ENCODE results near the gene STK10. TPM values are rescaled to one million over a fixed set of nuclear protein-coding genes. Genes with fewer than 3 reads are reported as not detected.

Gene STK10
- total and polyA plus RNA-seq, 2 of the 8 experiments (the other 6 are each of a cell fraction or from before 2014, with no cell fraction given), result 10.5 to 21.4 TPM

DNA sequence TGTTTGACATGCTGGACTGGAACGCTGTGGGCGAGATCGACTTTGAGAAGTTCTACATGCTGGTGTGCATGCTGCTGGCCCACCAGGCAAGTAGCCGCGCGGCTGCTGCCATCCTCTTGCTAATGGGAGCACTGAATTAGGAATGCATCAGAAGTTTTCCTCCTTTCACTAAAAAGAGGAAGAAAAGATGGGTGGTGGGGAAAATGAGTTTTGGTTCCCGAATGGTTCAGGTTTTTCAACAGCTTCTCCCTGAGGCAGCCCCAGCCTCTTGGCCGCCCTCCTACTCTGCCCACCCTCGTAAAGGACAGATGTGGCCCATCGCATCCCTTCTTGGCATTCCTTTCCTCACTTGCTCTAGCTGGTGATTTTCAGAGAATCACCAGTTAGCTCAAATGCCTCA is 11.4 kb upstream of the STK10 start (continued):
- TF ChIP-seq, protein P1, sequence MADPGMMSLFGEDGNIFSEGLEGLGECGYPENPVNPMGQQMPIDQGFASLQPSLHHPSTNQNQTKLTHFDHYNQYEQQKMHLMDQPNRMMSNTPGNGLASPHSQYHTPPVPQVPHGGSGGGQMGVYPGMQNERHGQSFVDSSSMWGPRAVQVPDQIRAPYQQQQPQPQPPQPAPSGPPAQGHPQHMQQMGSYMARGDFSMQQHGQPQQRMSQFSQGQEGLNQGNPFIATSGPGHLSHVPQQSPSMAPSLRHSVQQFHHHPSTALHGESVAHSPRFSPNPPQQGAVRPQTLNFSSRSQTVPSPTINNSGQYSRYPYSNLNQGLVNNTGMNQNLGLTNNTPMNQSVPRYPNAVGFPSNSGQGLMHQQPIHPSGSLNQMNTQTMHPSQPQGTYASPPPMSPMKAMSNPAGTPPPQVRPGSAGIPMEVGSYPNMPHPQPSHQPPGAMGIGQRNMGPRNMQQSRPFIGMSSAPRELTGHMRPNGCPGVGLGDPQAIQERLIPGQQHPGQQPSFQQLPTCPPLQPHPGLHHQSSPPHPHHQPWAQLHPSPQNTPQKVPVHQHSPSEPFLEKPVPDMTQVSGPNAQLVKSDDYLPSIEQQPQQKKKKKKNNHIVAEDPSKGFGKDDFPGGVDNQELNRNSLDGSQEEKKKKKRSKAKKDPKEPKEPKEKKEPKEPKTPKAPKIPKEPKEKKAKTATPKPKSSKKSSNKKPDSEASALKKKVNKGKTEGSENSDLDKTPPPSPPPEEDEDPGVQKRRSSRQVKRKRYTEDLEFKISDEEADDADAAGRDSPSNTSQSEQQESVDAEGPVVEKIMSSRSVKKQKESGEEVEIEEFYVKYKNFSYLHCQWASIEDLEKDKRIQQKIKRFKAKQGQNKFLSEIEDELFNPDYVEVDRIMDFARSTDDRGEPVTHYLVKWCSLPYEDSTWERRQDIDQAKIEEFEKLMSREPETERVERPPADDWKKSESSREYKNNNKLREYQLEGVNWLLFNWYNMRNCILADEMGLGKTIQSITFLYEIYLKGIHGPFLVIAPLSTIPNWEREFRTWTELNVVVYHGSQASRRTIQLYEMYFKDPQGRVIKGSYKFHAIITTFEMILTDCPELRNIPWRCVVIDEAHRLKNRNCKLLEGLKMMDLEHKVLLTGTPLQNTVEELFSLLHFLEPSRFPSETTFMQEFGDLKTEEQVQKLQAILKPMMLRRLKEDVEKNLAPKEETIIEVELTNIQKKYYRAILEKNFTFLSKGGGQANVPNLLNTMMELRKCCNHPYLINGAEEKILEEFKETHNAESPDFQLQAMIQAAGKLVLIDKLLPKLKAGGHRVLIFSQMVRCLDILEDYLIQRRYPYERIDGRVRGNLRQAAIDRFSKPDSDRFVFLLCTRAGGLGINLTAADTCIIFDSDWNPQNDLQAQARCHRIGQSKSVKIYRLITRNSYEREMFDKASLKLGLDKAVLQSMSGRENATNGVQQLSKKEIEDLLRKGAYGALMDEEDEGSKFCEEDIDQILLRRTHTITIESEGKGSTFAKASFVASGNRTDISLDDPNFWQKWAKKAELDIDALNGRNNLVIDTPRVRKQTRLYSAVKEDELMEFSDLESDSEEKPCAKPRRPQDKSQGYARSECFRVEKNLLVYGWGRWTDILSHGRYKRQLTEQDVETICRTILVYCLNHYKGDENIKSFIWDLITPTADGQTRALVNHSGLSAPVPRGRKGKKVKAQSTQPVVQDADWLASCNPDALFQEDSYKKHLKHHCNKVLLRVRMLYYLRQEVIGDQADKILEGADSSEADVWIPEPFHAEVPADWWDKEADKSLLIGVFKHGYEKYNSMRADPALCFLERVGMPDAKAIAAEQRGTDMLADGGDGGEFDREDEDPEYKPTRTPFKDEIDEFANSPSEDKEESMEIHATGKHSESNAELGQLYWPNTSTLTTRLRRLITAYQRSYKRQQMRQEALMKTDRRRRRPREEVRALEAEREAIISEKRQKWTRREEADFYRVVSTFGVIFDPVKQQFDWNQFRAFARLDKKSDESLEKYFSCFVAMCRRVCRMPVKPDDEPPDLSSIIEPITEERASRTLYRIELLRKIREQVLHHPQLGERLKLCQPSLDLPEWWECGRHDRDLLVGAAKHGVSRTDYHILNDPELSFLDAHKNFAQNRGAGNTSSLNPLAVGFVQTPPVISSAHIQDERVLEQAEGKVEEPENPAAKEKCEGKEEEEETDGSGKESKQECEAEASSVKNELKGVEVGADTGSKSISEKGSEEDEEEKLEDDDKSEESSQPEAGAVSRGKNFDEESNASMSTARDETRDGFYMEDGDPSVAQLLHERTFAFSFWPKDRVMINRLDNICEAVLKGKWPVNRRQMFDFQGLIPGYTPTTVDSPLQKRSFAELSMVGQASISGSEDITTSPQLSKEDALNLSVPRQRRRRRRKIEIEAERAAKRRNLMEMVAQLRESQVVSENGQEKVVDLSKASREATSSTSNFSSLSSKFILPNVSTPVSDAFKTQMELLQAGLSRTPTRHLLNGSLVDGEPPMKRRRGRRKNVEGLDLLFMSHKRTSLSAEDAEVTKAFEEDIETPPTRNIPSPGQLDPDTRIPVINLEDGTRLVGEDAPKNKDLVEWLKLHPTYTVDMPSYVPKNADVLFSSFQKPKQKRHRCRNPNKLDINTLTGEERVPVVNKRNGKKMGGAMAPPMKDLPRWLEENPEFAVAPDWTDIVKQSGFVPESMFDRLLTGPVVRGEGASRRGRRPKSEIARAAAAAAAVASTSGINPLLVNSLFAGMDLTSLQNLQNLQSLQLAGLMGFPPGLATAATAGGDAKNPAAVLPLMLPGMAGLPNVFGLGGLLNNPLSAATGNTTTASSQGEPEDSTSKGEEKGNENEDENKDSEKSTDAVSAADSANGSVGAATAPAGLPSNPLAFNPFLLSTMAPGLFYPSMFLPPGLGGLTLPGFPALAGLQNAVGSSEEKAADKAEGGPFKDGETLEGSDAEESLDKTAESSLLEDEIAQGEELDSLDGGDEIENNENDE (IDR thresholded peaks at IDR 0.05; ENCODE audit: insufficient replicate concordance, low read length), result no peak
- no peak for TF ChIP-seq SIX5 (IDR thresholded peaks at IDR 0.05; ENCODE audit: low read depth, low read length)
- no peak for TF ChIP-seq CTBP2 (IDR thresholded peaks at IDR 0.05; ENCODE audit: borderline replicate concordance, insufficient read depth, insufficient read length, low read length)
- no peak for TF ChIP-seq ASH2L (IDR thresholded peaks at IDR 0.05; ENCODE audit: low read length)
- no peak for TF ChIP-seq SRF (IDR thresholded peaks at IDR 0.05; ENCODE audit: low read depth, low read length)
- TF ChIP-seq CREB1 (IDR thresholded peaks at IDR 0.05), result no peak
- TF ChIP-seq MAFK (IDR thresholded peaks at IDR 0.05; ENCODE audit: low read depth, low read length), result no peak
- TF ChIP-seq, protein P2, sequence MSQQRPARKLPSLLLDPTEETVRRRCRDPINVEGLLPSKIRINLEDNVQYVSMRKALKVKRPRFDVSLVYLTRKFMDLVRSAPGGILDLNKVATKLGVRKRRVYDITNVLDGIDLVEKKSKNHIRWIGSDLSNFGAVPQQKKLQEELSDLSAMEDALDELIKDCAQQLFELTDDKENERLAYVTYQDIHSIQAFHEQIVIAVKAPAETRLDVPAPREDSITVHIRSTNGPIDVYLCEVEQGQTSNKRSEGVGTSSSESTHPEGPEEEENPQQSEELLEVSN (IDR thresholded peaks at IDR 0.05), result no peak
- no peak for TF ChIP-seq FOSL1 (IDR thresholded peaks at IDR 0.05; ENCODE audit: insufficient read depth, low read depth, low read length)
- TF ChIP-seq CBX8 (IDR thresholded peaks at IDR 0.05; ENCODE audit: borderline replicate concordance, low read depth, low read length), result no peak
- TF ChIP-seq SIN3A (conservative IDR thresholded peaks at IDR 0.05 in 1 of 2, IDR thresholded peaks at IDR 0.05 in 1 of 2; ENCODE audit: low read depth in 1 of 2, low read length in 2 of 2), result no peak
- TF ChIP-seq TCF12 (IDR thresholded peaks at IDR 0.05; ENCODE audit: low read depth, low read length), result no peak

Measured in H1 (cell line).